Measurements from ENCODE around the gene TLNRD1.

Gene TLNRD1

GRCh38 chr15:81029414-81030300 is 28.9 kb downstream of the TLNRD1 start:
- no peak for DNase-seq

DNA sequence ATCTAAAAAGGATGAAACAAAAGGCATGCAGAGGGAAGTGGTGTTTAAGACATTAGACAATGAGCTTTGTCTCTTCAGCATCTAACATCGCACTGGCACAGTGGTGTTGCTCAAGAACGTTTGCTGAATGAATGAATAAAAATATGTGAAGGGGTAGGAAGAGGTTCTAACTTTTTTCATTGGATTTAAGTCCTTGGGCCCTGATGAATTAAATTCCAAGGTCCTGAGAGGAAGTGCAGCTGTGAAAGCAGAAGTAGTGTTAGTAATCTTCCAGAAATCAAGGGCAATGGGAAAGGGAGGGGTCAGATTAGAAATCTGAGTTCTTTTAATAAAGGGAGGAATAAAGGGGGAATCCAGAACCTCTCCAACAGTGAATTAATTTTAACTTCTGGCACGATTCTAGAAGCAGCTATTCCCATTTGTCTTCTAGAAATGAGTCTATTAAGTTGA is 29.6 kb downstream of the TLNRD1 start:
- DNase-seq, result no peak

- DNase-seq, result no peak
Measured at GRCh38 chr15:81031203-81031602, 30.5 kb downstream of the TLNRD1 start.

DNA sequence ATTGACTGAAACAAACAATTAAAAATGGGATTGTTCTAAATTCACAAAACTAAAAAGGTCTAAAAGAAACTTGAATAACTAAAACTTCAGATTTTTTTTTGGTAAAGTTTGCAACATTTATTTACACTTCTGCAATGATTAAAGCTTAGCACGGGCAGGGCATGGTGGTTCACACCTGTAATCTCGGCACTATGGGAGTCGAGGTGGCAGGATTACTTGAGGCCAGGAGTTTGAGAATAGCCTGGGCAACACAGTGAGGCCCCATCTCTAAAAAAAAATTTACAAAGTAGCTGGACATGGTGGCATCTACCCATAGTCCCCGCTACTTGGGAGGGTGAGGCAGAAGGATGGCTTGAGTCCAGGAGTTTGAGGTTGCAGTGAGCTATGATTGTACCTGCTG is 31.6 kb downstream of the TLNRD1 start:
- DNase-seq, result no peak

DNA sequence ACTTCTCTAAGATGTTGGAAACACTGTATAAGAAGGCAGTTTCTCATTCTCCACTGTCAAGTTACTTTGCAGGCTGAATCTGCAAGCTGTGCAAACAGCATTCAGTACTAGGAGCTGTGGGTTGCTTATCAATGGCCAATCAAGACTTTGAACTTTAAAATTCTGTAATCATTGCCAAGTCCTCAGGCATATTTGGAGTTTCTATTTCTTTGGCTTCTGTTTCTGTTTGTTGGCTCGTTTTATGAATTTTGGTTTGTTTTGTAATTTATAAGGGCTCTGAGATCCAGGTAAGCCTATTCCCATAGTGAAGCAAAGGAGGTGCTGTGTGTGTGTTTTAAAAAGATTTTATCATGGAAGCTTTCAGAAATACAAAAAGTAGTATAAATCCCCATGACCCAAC is 32.1 kb downstream of the TLNRD1 start:
- DNase-seq, result no peak

GRCh38 chr15:81033508-81033907 is 32.8 kb downstream of the TLNRD1 start:
- no peak for DNase-seq

DNA sequence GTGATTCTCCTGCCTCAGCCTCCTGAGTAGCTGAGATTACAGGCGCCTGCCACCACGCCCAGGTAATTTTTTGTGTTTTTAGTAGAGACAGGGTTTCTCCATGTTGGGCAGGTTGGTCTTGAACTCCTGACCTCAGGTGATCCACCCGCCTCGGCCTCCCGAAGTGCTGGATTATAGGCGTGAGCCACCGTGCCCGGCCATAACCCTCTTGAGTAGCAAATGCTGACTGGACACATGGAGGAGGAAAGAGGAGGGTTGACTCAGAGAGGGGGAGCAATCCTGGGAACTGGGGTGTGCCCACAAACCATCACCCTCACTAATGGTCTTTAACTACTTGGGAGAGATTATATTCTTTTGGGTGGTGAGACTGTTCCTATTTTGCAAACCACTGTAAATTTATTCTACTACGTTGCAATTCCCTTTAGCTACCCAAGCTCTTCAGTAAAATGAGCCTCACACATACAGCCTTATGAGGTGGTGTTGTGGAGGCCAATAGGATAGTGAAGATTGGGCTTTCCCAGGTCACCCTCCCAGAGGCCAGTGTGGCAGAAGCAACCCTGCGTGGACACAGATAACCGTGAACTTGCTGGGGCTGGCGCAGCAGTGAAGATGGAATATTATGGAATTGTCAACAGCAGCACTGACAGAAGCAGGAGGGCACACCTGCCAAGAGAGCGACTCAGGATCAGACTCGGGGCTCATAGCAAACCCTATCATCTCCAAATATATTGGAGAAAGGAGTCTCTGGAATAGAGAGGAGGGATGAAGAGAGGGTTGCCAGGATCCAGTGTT is 37.4 kb downstream of the TLNRD1 start:
- DNase-seq, result no peak

DNA sequence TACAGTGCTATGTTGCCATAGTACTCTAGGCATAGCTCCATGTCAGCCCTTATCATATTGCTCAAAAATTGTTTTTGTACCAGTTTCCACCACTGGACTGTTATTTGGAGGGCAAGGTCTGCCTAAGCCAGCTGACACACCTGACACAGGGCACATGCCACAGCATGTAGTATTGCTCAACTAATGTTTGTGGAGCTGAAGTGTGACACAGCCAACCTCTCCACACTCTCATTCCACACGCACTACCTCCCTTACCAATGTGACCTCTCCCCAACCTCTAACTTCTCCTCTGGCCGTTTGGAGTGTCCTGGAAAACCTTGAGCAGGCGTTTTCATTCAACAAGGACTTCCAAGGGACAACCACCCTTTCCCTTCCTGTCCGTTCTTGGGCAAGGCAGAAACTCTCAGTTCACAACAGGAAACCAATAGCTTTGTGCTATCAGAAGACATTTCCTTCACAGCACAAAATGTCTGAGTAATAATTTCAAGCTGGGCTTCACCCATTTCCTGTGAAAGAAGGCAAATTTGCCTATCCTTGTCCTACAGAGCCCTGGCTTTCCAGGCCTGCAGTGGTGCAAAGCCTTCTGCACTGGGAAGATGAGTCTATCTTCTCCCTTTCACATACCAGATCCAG is 38.4 kb downstream of the TLNRD1 start:
- peak in 1 of 2 experiments; percentile 17 for DNase-seq

- no peak for DNase-seq
Measured at GRCh38 chr15:81040757-81041156, 40.0 kb downstream of the TLNRD1 start.

DNA sequence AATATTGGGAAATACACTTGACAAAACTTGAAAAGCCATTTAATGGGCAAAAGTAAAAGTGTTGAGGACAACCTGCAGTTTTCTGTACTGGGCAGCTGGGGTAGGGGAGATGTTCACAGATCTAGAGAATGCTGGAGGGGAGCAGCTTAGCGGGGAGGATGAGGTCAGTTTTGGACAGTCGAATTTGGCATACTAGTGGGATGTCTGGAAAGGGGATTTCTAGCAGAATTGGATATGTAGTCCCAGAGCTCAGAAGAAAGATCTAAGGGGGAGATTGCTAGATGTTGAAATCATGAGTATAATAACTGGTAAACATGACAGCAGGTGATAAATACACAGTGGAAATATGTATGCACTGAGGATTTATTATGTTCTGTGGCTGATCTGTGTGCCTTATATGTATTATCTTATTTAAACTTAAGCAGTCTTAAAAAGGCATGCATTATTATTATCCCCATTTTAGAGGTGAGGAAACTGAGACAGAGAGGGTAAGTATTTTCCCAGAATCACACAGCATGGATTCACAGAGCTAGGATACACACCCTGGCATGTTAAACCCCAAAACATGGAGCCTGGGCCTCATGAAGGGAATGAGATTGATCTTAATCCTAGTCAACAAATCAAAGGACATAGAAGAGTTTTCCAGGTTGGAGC is 42.7 kb downstream of the TLNRD1 start:
- DNase-seq, result no peak

- no peak for DNase-seq
Measured at GRCh38 chr15:81043935-81044575, 43.3 kb downstream of the TLNRD1 start.

DNA sequence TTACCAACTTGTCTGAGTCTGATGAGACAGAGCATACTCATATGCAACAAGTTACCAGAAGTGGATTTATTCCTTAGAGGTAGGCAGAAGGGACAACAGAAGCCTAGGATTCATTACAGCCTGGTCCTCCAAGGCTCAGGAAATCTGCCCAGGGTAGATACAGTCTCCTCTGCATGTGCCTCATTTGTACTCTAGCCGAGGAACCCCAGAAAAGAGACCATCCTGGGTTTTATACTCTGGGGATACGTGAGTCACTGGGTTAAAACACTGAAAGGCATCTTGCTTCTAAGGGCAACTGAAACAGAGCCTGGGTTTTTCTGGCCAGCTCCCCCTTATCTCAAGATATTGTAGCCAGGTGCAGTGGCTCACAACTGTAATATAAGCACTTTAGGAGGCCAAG is 45.6 kb downstream of the TLNRD1 start:
- no peak for DNase-seq

DNA sequence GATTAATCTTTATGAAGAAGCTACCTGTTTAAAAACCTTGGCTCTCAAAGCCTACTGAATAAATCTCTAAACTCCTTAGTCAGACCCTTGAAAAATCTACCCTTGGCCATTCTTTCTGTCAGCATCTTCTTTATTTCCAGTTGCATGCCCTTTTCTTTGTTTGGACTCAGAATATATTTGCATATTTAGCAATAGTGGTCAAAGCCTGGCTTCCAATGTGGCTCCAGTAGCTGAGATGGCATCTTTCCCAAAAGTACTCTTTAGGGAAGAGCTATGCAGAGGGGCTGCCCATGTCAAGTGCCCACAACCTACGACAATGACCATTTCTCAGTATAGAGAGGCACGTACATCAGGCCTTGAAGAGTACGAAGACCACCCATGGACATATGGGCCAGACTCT is 47.2 kb downstream of the TLNRD1 start:
- no peak for DNase-seq

DNA sequence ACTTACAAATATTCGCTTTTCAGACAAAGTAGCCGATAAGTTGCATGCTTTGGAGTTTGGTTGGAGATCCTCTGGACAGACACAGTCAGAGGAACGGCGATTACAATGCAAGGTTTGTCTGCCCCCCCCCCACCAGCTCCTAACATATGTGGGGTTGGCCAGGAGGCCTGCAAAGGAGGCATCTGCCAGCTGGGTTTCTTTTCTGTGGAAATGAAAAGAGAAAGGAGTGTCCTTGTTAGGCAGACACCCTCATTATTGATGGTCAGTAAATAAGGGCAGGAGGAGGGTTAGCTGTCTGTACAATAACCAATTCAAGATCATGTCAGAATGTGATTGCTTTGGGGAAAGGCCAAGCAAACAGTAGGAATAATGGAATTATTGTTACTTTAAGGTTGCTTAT is 49.1 kb downstream of the TLNRD1 start:
- no peak for DNase-seq

DNA sequence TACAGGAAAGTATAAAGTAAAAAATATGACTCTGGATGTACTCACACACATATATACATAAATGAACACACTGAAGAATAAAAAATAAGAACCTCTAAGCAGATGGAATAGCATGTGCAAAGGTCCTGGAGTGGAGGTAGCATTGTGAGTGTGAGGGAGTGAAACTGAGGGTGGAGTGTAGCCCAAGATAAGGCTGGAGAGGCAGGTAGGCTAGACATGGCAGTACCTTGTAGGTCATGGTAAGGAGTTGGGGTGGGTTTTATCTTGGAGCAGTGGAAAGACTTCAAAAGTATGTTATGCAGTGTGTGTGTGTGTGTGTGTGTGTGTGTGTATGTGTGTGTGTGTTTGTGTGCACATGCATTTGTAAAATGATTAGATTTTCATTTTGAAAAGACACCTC is 49.5 kb downstream of the TLNRD1 start:
- no peak for DNase-seq

DNA sequence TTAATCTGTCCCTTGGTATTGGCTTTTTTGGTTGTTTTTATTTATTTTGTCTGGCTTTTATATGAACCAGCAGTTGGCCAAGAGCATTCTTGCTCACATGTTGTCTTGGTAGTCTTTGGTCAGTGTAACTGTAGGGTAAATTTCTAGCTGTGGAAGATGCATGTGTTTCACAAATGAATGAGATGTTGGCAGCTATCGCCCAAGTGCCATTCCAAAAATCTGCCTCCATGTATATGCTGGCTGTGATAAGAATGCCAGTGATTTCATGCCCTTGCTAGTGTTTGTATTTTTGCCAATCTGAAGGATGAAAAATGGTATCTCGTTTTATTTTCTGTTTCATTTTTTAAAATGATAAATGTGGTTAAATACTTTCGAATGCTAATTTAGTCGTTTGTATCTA is 50.1 kb downstream of the TLNRD1 start:
- DNase-seq, result no peak

- DNase-seq, result no peak
Measured at GRCh38 chr15:81052046-81052445, 51.3 kb downstream of the TLNRD1 start.

DNA sequence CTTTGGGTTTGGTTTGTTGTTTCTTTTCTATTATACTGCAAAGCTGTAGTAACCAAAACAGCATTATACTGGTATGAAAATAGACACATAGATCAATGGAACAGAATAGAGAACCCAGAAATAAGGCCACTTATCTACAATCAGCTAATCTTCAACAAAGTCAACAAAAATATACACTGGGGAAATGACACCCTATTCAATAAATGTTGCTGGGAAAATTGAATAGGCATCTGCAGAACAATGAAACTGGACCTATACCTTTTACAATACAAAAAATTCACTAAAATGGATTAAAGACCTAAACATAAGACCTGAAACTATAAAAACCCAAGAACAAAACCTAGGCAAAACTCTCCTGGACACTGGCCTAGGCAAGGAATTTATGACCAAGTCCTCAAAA is 52.9 kb downstream of the TLNRD1 start:
- no peak for DNase-seq

GRCh38 chr15:81054236-81054635 is 53.5 kb downstream of the TLNRD1 start:
- DNase-seq, result no peak

Measured in activated T-cell treated with anti-CD3 and anti-CD28 coated beads, Interleukin-2, amount 50 U/mL, for 48 hours (primary cell).